OCI-LY7 (cell line): Measurements from ENCODE around the gene EBF3.

ENCODE experiments used
- CTCF ChIP-seq: fragments of 200-600 bp; sonication (generic); conservative IDR thresholded peaks from 2 replicates; pipeline ENCODE4 v1.5.1; 2014; ENCODE audit warnings: mild to moderate bottlenecking, antibody characterized with exemption, low read length, moderate library complexity, mixed read lengths
- EZH2phosphoT487 ChIP-seq: fragments of 200-600 bp; sonication (generic); IDR thresholded peaks from 2 replicates; pipeline ENCODE4 v1.6.1; 2018; ENCODE audit warnings: low read depth, borderline replicate concordance, mild to moderate bottlenecking, mixed run types, antibody characterized with exemption, low read length, moderate library complexity, mixed read lengths

DNA sequence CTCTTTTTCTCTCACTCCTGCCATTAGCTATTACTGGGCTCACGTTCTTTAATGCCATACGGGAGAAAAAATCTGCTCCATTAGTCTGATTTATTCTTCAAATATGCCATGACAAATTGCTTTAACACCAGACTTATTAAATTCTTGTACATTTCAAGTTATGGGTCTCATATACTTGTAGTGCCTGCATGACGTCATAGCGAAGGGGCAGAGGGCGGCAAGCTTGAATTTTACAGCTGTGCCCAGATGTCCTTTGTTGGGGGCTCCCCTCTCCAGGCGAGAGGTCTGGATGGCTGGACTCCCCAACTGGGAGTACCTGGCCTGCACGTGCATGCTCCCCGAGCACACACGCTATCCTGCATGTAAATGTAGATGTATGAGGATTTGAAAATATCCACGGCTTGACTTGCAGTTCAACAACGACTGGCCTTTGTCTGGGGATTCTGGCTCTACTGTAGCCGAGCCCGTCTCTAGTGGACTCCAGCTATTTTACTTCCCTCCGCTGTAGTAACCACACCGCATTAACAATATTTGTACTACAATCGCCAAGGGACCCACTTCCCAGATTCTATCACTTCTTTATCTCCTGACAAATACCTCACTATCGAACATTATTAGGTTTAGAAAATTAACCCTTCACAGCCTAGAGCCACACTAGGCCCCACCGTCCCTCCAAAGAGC lies 79.5 kb downstream of the EBF3 start:
- TF ChIP-seq CTCF, result no peak
- no peak for TF ChIP-seq EZH2phosphoT487
